ENCODE data around the gene PCCA.

PCCA gene

GRCh38 chr13:100323937-100324336 lies 235.0 kb downstream of the PCCA start:
- H3K4me3 ChIP-seq (ENCODE audit: control insufficient read depth, low read depth, low read length), result no peak overlapping the region
- no peak for DNase-seq (ENCODE audit: low read depth)
- TF ChIP-seq, protein P1, sequence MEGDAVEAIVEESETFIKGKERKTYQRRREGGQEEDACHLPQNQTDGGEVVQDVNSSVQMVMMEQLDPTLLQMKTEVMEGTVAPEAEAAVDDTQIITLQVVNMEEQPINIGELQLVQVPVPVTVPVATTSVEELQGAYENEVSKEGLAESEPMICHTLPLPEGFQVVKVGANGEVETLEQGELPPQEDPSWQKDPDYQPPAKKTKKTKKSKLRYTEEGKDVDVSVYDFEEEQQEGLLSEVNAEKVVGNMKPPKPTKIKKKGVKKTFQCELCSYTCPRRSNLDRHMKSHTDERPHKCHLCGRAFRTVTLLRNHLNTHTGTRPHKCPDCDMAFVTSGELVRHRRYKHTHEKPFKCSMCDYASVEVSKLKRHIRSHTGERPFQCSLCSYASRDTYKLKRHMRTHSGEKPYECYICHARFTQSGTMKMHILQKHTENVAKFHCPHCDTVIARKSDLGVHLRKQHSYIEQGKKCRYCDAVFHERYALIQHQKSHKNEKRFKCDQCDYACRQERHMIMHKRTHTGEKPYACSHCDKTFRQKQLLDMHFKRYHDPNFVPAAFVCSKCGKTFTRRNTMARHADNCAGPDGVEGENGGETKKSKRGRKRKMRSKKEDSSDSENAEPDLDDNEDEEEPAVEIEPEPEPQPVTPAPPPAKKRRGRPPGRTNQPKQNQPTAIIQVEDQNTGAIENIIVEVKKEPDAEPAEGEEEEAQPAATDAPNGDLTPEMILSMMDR (conservative IDR thresholded peaks at IDR 0.05; ENCODE audit: control insufficient read depth, insufficient read depth, low read depth, low read length), result no peak

DNA sequence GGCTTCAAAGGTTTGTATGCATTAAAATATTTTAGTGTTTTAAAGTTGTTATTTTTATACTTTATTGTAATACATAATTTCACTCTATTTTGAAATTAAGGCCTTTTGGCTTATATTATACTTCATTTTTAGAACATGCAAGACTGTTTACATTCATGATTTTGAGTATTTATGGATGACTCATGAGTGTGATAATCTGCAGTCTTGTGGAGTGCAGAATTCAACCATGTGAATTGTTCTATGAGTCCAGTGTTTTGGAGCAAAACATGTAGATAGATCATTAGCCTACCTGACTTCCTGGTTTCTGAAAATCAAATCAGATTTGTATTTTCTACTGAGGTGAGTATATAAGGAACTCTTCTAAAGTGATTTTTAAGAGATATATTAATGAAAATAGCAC lies 241.8 kb downstream of the PCCA start:
- H3K4me3 ChIP-seq (ENCODE audit: control insufficient read depth, low read depth, low read length), result no peak overlapping the region
- DNase-seq (ENCODE audit: low read depth), result peak; percentile 26
- TF ChIP-seq, protein P1 (conservative IDR thresholded peaks at IDR 0.05; ENCODE audit: control insufficient read depth, insufficient read depth, low read depth, low read length), result no peak

GRCh38 chr13:100333141-100333540 lies 244.2 kb downstream of the PCCA start:
- no peak overlapping the region for H3K4me3 ChIP-seq (ENCODE audit: control insufficient read depth, low read depth, low read length)
- TF ChIP-seq, protein P1 (conservative IDR thresholded peaks at IDR 0.05; ENCODE audit: control insufficient read depth, insufficient read depth, low read depth, low read length), result no peak
- DNase-seq (ENCODE audit: low read depth), result no peak

- no peak overlapping the region for H3K4me3 ChIP-seq (ENCODE audit: control insufficient read depth, low read depth, low read length)
- TF ChIP-seq, protein P1 (conservative IDR thresholded peaks at IDR 0.05; ENCODE audit: control insufficient read depth, insufficient read depth, low read depth, low read length), result no peak
- no peak for DNase-seq (ENCODE audit: low read depth)
Measured at GRCh38 chr13:100334214-100334613, 245.3 kb downstream of the PCCA start.

DNA sequence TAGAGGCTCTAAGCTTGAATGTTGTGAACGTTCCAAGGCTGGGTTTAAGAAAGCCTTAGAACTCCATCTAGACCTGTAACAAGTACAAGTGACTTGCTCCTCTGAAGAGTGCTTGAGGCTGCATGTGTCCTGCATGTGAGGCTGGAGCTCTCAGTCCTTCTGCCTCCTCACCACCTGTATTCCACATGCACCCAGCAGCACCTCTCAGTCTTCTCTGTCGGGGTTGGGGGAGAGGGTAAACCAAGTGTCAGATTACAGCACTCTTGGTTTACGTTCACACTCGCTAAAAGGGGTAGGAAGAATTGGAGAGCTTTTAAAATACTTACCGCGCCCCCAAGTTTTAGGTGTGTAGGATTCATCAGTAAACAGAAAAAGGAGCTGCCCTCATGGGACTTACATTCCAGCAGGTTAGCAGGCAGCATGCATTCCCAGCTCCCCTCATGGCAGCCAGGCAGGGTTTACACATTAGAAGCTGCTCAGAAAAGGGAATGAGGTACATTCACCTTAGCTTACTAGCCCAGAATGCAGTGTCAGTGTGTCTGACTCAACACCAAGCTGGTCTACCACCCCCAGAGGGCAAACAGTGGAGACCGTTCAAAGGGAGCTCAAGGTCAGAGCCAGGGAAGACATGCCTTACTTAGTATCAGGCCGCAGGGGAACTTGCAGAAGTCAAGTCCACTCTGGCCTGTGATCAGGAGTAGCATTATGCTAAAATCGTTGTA lies 248.1 kb downstream of the PCCA start:
- no peak overlapping the region for H3K4me3 ChIP-seq (ENCODE audit: control insufficient read depth, low read depth, low read length)
- DNase-seq (ENCODE audit: low read depth), result no peak
- TF ChIP-seq, protein P1 (conservative IDR thresholded peaks at IDR 0.05; ENCODE audit: control insufficient read depth, insufficient read depth, low read depth, low read length), result no peak

DNA sequence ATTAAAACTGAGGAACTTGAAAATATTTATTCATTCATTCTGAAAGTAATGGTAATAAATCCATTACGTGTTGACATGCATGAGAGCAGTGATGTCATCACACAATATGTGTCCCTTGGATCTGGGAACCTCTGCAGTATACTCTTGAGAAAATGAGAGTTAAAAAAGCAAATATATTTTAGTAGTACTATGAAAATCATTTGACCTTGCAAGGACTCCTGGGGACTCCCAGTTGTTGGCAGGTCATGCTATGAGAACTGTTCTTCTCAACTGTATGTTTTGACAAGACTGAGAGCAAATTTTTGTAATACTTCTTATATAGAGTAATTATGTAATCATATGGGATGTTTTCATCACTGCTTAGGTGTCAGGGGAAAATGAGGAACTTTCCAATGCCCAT lies 249.4 kb downstream of the PCCA start:
- TF ChIP-seq, protein P1 (conservative IDR thresholded peaks at IDR 0.05; ENCODE audit: control insufficient read depth, insufficient read depth, low read depth, low read length), result no peak
- peak; percentile 19 for DNase-seq (ENCODE audit: low read depth)
- H3K4me3 ChIP-seq (ENCODE audit: control insufficient read depth, low read depth, low read length), result no peak overlapping the region

Measured in fibroblast of mammary gland (primary cell).